Heart right ventricle (tissue), 16 donors: Measurements from ENCODE around the gene PHC1. TPM values are rescaled to one million over a fixed set of nuclear protein-coding genes. Genes with fewer than 3 reads are reported as not detected.

Source experiments
- ATAC-seq, 8 donors: fragments of 200-7000 bp; cut with Tn5 transposase; one replicate each; pipeline ENCODE4 v1.9.1; 2020; ENCODE audit warnings: mild to moderate bottlenecking in 8 of 8, moderate library complexity in 8 of 8, moderate number of reproducible peaks in 1 of 8
- DNase-seq, 2 donors: peaks; one replicate each; pipeline ENCODE4 v3.0.0-alpha.2; 2020
- H3K27ac ChIP-seq, 10 donors: fragments of 200-600 bp; sonication (generic) in 2 of 10; one replicate each; pipeline versions ENCODE4 v1.5.0 to v1.8.0; 2020 to 2022; ENCODE audit warnings: mild to moderate bottlenecking in 3 of 10
- H3K27me3 ChIP-seq, 7 donors: fragments of 200-600 bp; one replicate each; pipeline ENCODE4 v1.8.0; 2021 to 2022; ENCODE audit warnings: mild to moderate bottlenecking in 2 of 7
- H3K36me3 ChIP-seq, 9 donors: fragments of 200-600 bp; sonication (generic) in 1 of 9; one replicate each; pipeline versions ENCODE4 v1.5.0 to v1.8.0; 2020 to 2022; ENCODE audit warnings: mild to moderate bottlenecking in 2 of 9
- H3K4me1 ChIP-seq, 9 donors: fragments of 200-600 bp; sonication (generic) in 1 of 9; one replicate each; pipeline versions ENCODE4 v1.5.0 to v1.8.0; 2020 to 2022; ENCODE audit warnings: mild to moderate bottlenecking in 4 of 9
- H3K4me3 ChIP-seq, 10 donors: fragments of 200-600 bp; sonication (generic) in 2 of 10; one replicate each; pipeline versions ENCODE4 v1.5.0 to v1.8.0; 2020 to 2022; ENCODE audit warnings: mild to moderate bottlenecking in 7 of 10, moderate library complexity in 2 of 10
- H3K9me3 ChIP-seq, 11 donors: fragments of 200-600 bp in 10 of 11; sonication (generic) in 2 of 11; one replicate each; pipeline versions ENCODE4 v1.5.0 to v1.8.0; 2013 to 2022; ENCODE audit warnings: mild to moderate bottlenecking in 2 of 11, control low read depth in 1 of 11, moderate library complexity in 1 of 11
- WGBS, 2 donors: extraction: QIAGEN DNeasy Blood & Tissue Kit; methylation state at CpG; one replicate each; pipeline ENCODE4 v1.1.7; 2013; ENCODE audit warnings: inconsistent platforms in 1 of 2; 5-methylcytosine and 5-hydroxymethylcytosine counted together
- intact Hi-C, 10 donors: fragments of 100-400 bp; cut with DNase I; formaldehyde crosslinking; loops; one replicate each; pipeline versions ENCODE4 v1.11.1 to v1.14.2; 2022
- polyA plus RNA-seq, 2 donors: library from polyadenylated mRNA; stranded (reverse); fragments of 200-250 nt; gene quantifications; one replicate each; pipeline ENCODE4 v1.2.3, GENCODE V29; 2013
- total RNA-seq, 10 donors: library from RNA; stranded (reverse); fragmentation: NEBNext Ultra II Directional in 3 of 10; extraction: Animal tissue kit (Norgen Biotek cat#: 25700) in 3 of 10; gene quantifications; one replicate each; pipeline versions ENCODE4 v1.2.1 to v1.2.4, GENCODE V29; 2021 to 2023
- TF ChIP-seq, protein P1 (sequence below), 9 donors: fragments of 200-600 bp; sonication (generic) in 2 of 9; IDR thresholded peaks; one replicate each; pipeline versions ENCODE4 v1.5.0 to v1.8.0; 2021 to 2022; ENCODE audit warnings: antibody characterized with exemption in 9 of 9, mild to moderate bottlenecking in 5 of 9, moderate library complexity in 1 of 9
- donor health status: Arrhythmogenic right ventricular cardiomyopathy.
- donor health status: ischemic (EF 13 %, LVEDD 7.1; RV severe dilation, severe dysfunction).
- donor health status: healthy with polysubstance abuse.
- donor health status: DM: no; HTN: yes; CAD: no.
- donor health status: DM: no; HTN: no; CAD: no.
- donor health status: ischemic (EF 25% LVEDD 6.9; RV normal size, moderate dysfunction).
- donor health status: ischemic (EF 25% LVEDD 5.7; RV mildly dilated, moderate dysfunction).
- donor health status: healthy.
- donor health status: DM: yes; HTN: yes; CAD: no.
- donor health status: Ischemic cardiomyopathy.
- donor health status: ischemic (EF 35%, LVEDD 5.7; RV mildly dilated, moderate dysfunction).
- donor health status: nonischemic (EF 11% LVEDD 7.7; RV severe dilation, severe dysfunction).
- donor health status: DM: yes; HTN: yes; CAD: no.
- donor health status: PGD.
- donor health status: ischemic (EF 29% LVEDD 5.4; RV normal size, mild dysfunction).
- donor health status: nonischemic (EF 23%, LVEDD 6.1; RV moderate dilation, normal function).

The PHC1 gene
- total and polyA plus RNA-seq, 12 donors, result 15.4 to 33.6 (median 23.7) TPM

- peaks cover 0 to 3% (median 0%) of the 10 kb centered on the region in 9 donors for H3K36me3 ChIP-seq
- DNase-seq (no peak), ATAC-seq (no peak)
- peaks cover 0 to 50% (median 19%) of the 10 kb centered on the region in 11 donors for H3K9me3 ChIP-seq
- no peaks in the 10 kb centered on the region for H3K27me3 ChIP-seq
- no peaks in the 10 kb centered on the region for H3K4me1 ChIP-seq
- H3K27ac ChIP-seq, result no peak overlapping the region
- no peak overlapping the region for H3K4me3 ChIP-seq
- intact Hi-C loops, result no loop called here
- TF ChIP-seq, protein P1, sequence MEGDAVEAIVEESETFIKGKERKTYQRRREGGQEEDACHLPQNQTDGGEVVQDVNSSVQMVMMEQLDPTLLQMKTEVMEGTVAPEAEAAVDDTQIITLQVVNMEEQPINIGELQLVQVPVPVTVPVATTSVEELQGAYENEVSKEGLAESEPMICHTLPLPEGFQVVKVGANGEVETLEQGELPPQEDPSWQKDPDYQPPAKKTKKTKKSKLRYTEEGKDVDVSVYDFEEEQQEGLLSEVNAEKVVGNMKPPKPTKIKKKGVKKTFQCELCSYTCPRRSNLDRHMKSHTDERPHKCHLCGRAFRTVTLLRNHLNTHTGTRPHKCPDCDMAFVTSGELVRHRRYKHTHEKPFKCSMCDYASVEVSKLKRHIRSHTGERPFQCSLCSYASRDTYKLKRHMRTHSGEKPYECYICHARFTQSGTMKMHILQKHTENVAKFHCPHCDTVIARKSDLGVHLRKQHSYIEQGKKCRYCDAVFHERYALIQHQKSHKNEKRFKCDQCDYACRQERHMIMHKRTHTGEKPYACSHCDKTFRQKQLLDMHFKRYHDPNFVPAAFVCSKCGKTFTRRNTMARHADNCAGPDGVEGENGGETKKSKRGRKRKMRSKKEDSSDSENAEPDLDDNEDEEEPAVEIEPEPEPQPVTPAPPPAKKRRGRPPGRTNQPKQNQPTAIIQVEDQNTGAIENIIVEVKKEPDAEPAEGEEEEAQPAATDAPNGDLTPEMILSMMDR (IDR thresholded peaks at IDR 0.05), result no peak
Measured at GRCh38 chr12:8968761-8969160, 54.5 kb downstream of the PHC1 start.

GRCh38 chr12:8969861-8970411 is 55.6 kb downstream of the PHC1 start:
- DNase-seq (no peak), ATAC-seq (no peak)
- TF ChIP-seq, protein P1 (IDR thresholded peaks at IDR 0.05), result no peak
- H3K27ac ChIP-seq, result no peak overlapping the region
- peaks cover 0 to 3% (median 0%) of the 10 kb centered on the region in 9 donors for H3K36me3 ChIP-seq
- H3K4me1 ChIP-seq, result no peaks in the 10 kb centered on the region
- WGBS, 2 donors, result 70 to 78% methylated on average over 2 of the region's 2 CpGs
- H3K27me3 ChIP-seq, result no peaks in the 10 kb centered on the region
- intact Hi-C loops, result no loop called here
- H3K9me3 ChIP-seq, result peaks cover 0 to 59% (median 21%) of the 10 kb centered on the region in 11 donors
- H3K4me3 ChIP-seq, result no peak overlapping the region

- WGBS, 2 donors, result 83 to 94% methylated on average over 1 of the region's 1 CpG
Measured at GRCh38 chr12:8970432-8970831, 56.1 kb downstream of the PHC1 start.

GRCh38 chr12:8980137-8980536 is 65.8 kb downstream of the PHC1 start:
- peaks cover 0 to 18% (median 0%) of the 10 kb centered on the region in 9 donors for H3K36me3 ChIP-seq
- intact Hi-C loops, result no loop called here
- H3K4me1 ChIP-seq, result peaks cover 0 to 12% (median 0%) of the 10 kb centered on the region in 9 donors
- no peak overlapping the region for H3K27ac ChIP-seq
- ATAC-seq (no peak), DNase-seq (no peak)
- TF ChIP-seq, protein P1 (IDR thresholded peaks at IDR 0.05), result no peak
- peaks cover 0 to 38% (median 21%) of the 10 kb centered on the region in 11 donors for H3K9me3 ChIP-seq
- 90 to 94% methylated on average over 3 of the region's 3 CpGs for WGBS, 2 donors
- H3K27me3 ChIP-seq, result no peaks in the 10 kb centered on the region
- H3K4me3 ChIP-seq, result no peak overlapping the region

More at GRCh38 chr12:8970432-8970831, 56.1 kb downstream of the PHC1 start:
- Histone ChIP-seq H3K4me1 (no peaks in the 10 kb centered on the region), H3K27me3 (no peaks in the 10 kb centered on the region), H3K4me3 (no peak overlapping the region), H3K36me3 (peaks cover 0 to 3% (median 0%) of the 10 kb centered on the region in 9 donors), H3K9me3 (peaks cover 0 to 59% (median 21%) of the 10 kb centered on the region in 11 donors), H3K27ac (no peak overlapping the region)
- no peak for ATAC-seq
- intact Hi-C loops, result no loop called here
- TF ChIP-seq, protein P1 (IDR thresholded peaks at IDR 0.05), result no peak
- no peak for DNase-seq
